Progenitor cell of endocrine pancreas (in vitro differentiated cells): ENCODE data around the gene CCDC146. TPM values are rescaled to one million over a fixed set of nuclear protein-coding genes. Genes with fewer than 3 reads are reported as not detected.

ENCODE experiments used
- DNase-seq: peaks from one replicate; pipeline ENCODE4 v3.0.0; 2021; ENCODE audit warnings: low spot score; ENCODE audit not compliant: unreplicated experiment
- H3K27ac Mint-ChIP-seq: 2 replicates; pipeline ENCODE4 v1.8.0; 2021; ENCODE audit warnings: mild to moderate bottlenecking, moderate library complexity, mixed read lengths
- H3K27me3 Mint-ChIP-seq: 2 replicates; pipeline ENCODE4 v1.8.0; 2021; ENCODE audit warnings: mixed read lengths
- H3K36me3 Mint-ChIP-seq: 2 replicates; pipeline ENCODE4 v1.8.0; 2022; ENCODE audit warnings: mixed read lengths; ENCODE audit not compliant: insufficient read depth
- H3K4me1 Mint-ChIP-seq: 2 replicates; pipeline ENCODE4 v1.8.0; 2021; ENCODE audit warnings: low read depth, mixed read lengths
- H3K4me3 Mint-ChIP-seq: 2 replicates; pipeline ENCODE4 v1.8.0; 2021; ENCODE audit warnings: low read depth, mild to moderate bottlenecking, moderate library complexity, mixed read lengths
- H3K9me3 Mint-ChIP-seq: 2 replicates; pipeline ENCODE4 v1.8.0; 2021; ENCODE audit warnings: low read depth, mixed read lengths
- CTCF ChIP-seq: fragments of 200-600 bp; sonication (generic); IDR thresholded peaks from one replicate; pipeline ENCODE4 v1.5.0; 2021; ENCODE audit warnings: antibody characterized with exemption, mild to moderate bottlenecking; ENCODE audit not compliant: unreplicated experiment
- total RNA-seq: library from RNA; stranded (reverse); gene quantifications from 2 replicates; pipeline ENCODE4 v1.2.1, GENCODE V29; 2021

The CCDC146 gene
- total RNA-seq, 1 donor from 2014 or later, result 14.8 TPM

GRCh38 chr7:77181015-77181595 lies 58.7 kb downstream of the CCDC146 start:
- Mint-ChIP-seq H3K36me3 (no peaks in the 10 kb centered on the region), H3K4me3 (no peak overlapping the region), H3K27me3 (no peaks in the 10 kb centered on the region), H3K27ac (no peak overlapping the region), H3K9me3 (no peaks in the 10 kb centered on the region), H3K4me1 (no peaks in the 10 kb centered on the region)
- no peak for TF ChIP-seq CTCF
- no peak for DNase-seq

GRCh38 chr7:77181734-77182133 lies 59.3 kb downstream of the CCDC146 start:
- no peak overlapping the region for H3K27ac Mint-ChIP-seq
- no peak for DNase-seq
- TF ChIP-seq CTCF, result no peak
- no peaks in the 10 kb centered on the region for H3K4me1 Mint-ChIP-seq
- no peaks in the 10 kb centered on the region for H3K36me3 Mint-ChIP-seq
- no peaks in the 10 kb centered on the region for H3K9me3 Mint-ChIP-seq
- H3K4me3 Mint-ChIP-seq, result no peak overlapping the region
- H3K27me3 Mint-ChIP-seq, result no peaks in the 10 kb centered on the region

- Mint-ChIP-seq H3K4me1 (no peaks in the 10 kb centered on the region), H3K36me3 (no peaks in the 10 kb centered on the region), H3K27ac (no peak overlapping the region), H3K27me3 (no peaks in the 10 kb centered on the region), H3K4me3 (no peak overlapping the region), H3K9me3 (no peaks in the 10 kb centered on the region)
- no peak for TF ChIP-seq CTCF
- no peak for DNase-seq
Observed at GRCh38 chr7:77182261-77182660, 59.8 kb downstream of the CCDC146 start.

GRCh38 chr7:77184463-77184862 lies 62.0 kb downstream of the CCDC146 start:
- H3K36me3 Mint-ChIP-seq, result no peaks in the 10 kb centered on the region
- no peak overlapping the region for H3K4me3 Mint-ChIP-seq
- H3K4me1 Mint-ChIP-seq, result no peaks in the 10 kb centered on the region
- H3K9me3 Mint-ChIP-seq, result no peaks in the 10 kb centered on the region
- no peak overlapping the region for H3K27ac Mint-ChIP-seq
- no peak for DNase-seq
- no peak for TF ChIP-seq CTCF
- H3K27me3 Mint-ChIP-seq, result no peaks in the 10 kb centered on the region

- H3K27me3 Mint-ChIP-seq, result no peaks in the 10 kb centered on the region
- no peak overlapping the region for H3K4me3 Mint-ChIP-seq
- no peaks in the 10 kb centered on the region for H3K36me3 Mint-ChIP-seq
- H3K4me1 Mint-ChIP-seq, result no peaks in the 10 kb centered on the region
- no peak overlapping the region for H3K27ac Mint-ChIP-seq
- TF ChIP-seq CTCF, result no peak
- no peak for DNase-seq
- no peaks in the 10 kb centered on the region for H3K9me3 Mint-ChIP-seq
Observed at GRCh38 chr7:77184990-77185389, 62.6 kb downstream of the CCDC146 start.
